ENCODE measurements around the gene GPAT2.
"Not testable (repeated sequence)": the region's sequence is repeated elsewhere in the genome, so short reads cannot be mapped to it uniquely, and the experiment has no call there.

The GPAT2 gene

DNA sequence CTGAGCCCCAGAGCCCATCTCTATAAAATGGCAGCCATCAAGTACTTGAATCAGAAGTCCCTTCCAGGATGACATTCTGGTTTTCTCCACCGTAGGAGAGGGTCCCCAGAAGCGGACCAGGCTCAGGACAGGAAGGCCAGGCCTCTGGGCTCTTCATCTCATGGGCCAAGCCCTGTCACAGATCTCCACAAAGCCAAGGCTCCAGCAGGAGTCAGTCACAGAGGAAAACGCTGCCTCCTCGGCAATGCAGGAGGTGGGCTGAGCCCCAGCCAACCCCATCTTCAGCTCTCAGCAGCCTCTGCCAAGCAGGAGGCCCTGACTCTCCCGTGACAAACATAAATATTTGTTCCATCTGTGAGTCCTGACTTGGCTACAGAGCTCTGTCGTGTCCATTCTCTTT lies 39.4 kb upstream of the GPAT2 start:
- H3F3A ChIP-seq (ENCODE audit: low read depth), result no peaks in the 10 kb centered on the region
- H3K4me2 ChIP-seq (ENCODE audit: low read depth, low read length, poor library complexity, severe bottlenecking), result no peak overlapping the region
- no peak overlapping the region for H3K9ac ChIP-seq (ENCODE audit: low read depth, low read length, poor library complexity, severe bottlenecking)
- H2AFZ ChIP-seq (ENCODE audit: low read length), result no peak overlapping the region
- no peaks in the 10 kb centered on the region for H3K27me3 ChIP-seq (ENCODE audit: insufficient read depth, low read length, poor library complexity, severe bottlenecking)
- H3K79me2 ChIP-seq (ENCODE audit: insufficient read depth, low read length), result no peaks in the 10 kb centered on the region
- H3K4me1 ChIP-seq (ENCODE audit: insufficient read depth, low read length, poor library complexity, severe bottlenecking), result no peaks in the 10 kb centered on the region
- H3K9me3 ChIP-seq (ENCODE audit: insufficient read depth, low read depth, low read length), result no peaks in the 10 kb centered on the region
- no peaks in the 10 kb centered on the region for H3K36me3 ChIP-seq (ENCODE audit: insufficient read depth, low read length)
- no peaks in the 10 kb centered on the region for H4K20me1 ChIP-seq (ENCODE audit: insufficient read depth, low read length, poor library complexity, severe bottlenecking)
- TF ChIP-seq, protein P1, sequence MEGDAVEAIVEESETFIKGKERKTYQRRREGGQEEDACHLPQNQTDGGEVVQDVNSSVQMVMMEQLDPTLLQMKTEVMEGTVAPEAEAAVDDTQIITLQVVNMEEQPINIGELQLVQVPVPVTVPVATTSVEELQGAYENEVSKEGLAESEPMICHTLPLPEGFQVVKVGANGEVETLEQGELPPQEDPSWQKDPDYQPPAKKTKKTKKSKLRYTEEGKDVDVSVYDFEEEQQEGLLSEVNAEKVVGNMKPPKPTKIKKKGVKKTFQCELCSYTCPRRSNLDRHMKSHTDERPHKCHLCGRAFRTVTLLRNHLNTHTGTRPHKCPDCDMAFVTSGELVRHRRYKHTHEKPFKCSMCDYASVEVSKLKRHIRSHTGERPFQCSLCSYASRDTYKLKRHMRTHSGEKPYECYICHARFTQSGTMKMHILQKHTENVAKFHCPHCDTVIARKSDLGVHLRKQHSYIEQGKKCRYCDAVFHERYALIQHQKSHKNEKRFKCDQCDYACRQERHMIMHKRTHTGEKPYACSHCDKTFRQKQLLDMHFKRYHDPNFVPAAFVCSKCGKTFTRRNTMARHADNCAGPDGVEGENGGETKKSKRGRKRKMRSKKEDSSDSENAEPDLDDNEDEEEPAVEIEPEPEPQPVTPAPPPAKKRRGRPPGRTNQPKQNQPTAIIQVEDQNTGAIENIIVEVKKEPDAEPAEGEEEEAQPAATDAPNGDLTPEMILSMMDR (conservative IDR thresholded peaks at IDR 0.05; ENCODE audit: low read length), result no peak
- no peak for TF ChIP-seq EZH2phosphoT487 (IDR thresholded peaks at IDR 0.05; ENCODE audit: borderline replicate concordance)
- no peaks in the 10 kb centered on the region for H3K9me2 ChIP-seq (replicated peaks; ENCODE audit: low read depth, low read length)
- H3K4me3 ChIP-seq (ENCODE audit: low read length, poor library complexity, severe bottlenecking), result no peak overlapping the region

DNA sequence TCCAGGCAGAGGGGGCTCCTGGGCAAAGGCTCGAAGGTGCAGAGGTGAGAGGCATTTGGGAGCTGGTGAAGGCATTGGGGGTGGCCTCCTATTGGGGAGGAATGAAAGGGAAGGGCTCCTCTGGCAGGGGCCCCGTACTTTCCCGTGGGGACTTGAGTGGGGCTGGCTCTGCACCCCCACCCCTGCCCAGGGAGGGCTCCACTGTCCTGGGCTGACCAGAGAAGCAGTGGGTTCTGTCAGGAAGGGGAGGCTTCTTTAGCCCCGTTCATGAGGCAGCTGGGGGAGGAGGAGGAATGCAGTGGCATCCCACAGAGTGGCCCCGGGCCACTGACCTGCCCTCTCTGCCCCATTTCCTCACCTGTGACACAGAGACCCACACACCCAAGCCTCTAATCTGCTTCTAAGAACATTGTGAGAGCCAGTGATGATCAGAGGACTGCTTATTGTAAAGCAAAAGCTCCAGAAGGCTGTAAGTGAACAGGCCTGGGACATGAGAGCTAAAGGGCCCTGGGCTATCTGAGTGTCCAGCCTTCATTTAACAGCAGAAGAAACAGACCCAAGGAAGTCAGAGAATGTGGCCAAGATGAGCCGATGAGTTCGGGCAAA lies 38.6 kb upstream of the GPAT2 start:
- Histone ChIP-seq H3K4me3 (ENCODE audit: low read length, poor library complexity, severe bottlenecking) (no peak overlapping the region), H3K4me1 (ENCODE audit: insufficient read depth, low read length, poor library complexity, severe bottlenecking) (no peaks in the 10 kb centered on the region), H3K9me3 (ENCODE audit: insufficient read depth, low read depth, low read length) (no peaks in the 10 kb centered on the region), H3K9me2 (replicated peaks; ENCODE audit: low read depth, low read length) (no peaks in the 10 kb centered on the region), H3K79me2 (ENCODE audit: insufficient read depth, low read length) (no peaks in the 10 kb centered on the region), H3K36me3 (ENCODE audit: insufficient read depth, low read length) (no peaks in the 10 kb centered on the region), H3K9ac (ENCODE audit: low read depth, low read length, poor library complexity, severe bottlenecking) (no peak overlapping the region), H4K20me1 (ENCODE audit: insufficient read depth, low read length, poor library complexity, severe bottlenecking) (no peaks in the 10 kb centered on the region), H2AFZ (ENCODE audit: low read length) (no peak overlapping the region), H3K4me2 (ENCODE audit: low read depth, low read length, poor library complexity, severe bottlenecking) (no peak overlapping the region), H3F3A (ENCODE audit: low read depth) (no peaks in the 10 kb centered on the region), H3K27me3 (ENCODE audit: insufficient read depth, low read length, poor library complexity, severe bottlenecking) (no peaks in the 10 kb centered on the region)
- no peak for TF ChIP-seq EZH2phosphoT487 (IDR thresholded peaks at IDR 0.05; ENCODE audit: borderline replicate concordance)
- TF ChIP-seq, protein P1 (conservative IDR thresholded peaks at IDR 0.05; ENCODE audit: low read length), result no peak

DNA sequence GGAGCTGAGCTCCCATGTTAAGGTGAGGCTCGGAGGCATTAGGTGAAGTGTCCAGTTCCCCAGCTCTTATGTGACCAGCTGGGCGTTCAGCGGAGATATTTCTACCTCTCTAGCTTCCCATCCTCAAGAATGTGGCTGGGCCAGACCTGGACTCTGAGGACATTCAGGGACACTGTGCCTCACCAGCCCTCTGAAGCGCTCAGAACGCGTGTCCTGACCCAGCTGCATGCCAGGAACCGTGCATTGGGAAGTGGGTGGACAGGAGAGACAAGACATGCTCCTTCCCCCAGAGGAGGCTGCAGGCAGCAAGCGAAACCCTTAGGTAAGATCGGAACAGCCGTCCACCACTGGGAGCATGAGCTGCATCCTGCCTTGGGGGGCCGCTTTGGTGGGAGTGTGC lies 38.0 kb upstream of the GPAT2 start:
- Histone ChIP-seq H3K27me3 (ENCODE audit: insufficient read depth, low read length, poor library complexity, severe bottlenecking) (no peaks in the 10 kb centered on the region), H3K4me3 (ENCODE audit: low read length, poor library complexity, severe bottlenecking) (no peak overlapping the region), H3K9me3 (ENCODE audit: insufficient read depth, low read depth, low read length) (no peaks in the 10 kb centered on the region), H3K9me2 (replicated peaks; ENCODE audit: low read depth, low read length) (no peaks in the 10 kb centered on the region), H3K4me1 (ENCODE audit: insufficient read depth, low read length, poor library complexity, severe bottlenecking) (no peaks in the 10 kb centered on the region), H3K79me2 (ENCODE audit: insufficient read depth, low read length) (no peaks in the 10 kb centered on the region), H3K36me3 (ENCODE audit: insufficient read depth, low read length) (no peaks in the 10 kb centered on the region), H3F3A (ENCODE audit: low read depth) (no peaks in the 10 kb centered on the region), H3K4me2 (ENCODE audit: low read depth, low read length, poor library complexity, severe bottlenecking) (no peak overlapping the region), H2AFZ (ENCODE audit: low read length) (no peak overlapping the region), H4K20me1 (ENCODE audit: insufficient read depth, low read length, poor library complexity, severe bottlenecking) (no peaks in the 10 kb centered on the region), H3K9ac (ENCODE audit: low read depth, low read length, poor library complexity, severe bottlenecking) (no peak overlapping the region)
- TF ChIP-seq, protein P1 (conservative IDR thresholded peaks at IDR 0.05; ENCODE audit: low read length), result no peak
- no peak for TF ChIP-seq EZH2phosphoT487 (IDR thresholded peaks at IDR 0.05; ENCODE audit: borderline replicate concordance)

DNA sequence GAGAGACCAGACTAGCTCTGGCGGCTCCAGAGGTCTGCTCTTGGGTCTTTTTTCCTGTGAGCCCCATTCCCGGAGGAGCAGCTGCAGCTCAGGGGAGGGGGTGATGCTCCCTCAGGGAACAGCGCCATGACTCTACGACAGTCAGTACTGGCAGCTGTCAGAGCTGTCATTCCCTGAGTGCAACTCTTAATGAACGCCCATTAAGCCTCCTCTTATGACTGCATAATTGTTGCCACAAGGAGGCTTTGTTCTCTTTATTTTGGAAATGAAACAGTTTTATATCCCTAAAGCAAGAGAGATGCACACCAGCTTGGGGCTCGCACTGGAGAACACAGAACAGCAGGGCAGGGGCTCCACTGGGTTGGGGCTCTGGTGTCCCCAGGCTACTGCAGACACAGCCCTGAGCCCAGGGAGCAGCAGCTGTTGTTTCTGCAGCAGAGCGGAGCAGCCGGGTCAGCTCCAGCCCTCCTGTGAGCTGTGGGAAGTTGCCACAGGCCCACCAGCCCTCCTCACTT lies 37.3 kb upstream of the GPAT2 start:
- not testable (repeated sequence) for H3K9me2 ChIP-seq (replicated peaks; ENCODE audit: low read depth, low read length); H3K4me3 ChIP-seq (ENCODE audit: low read length, poor library complexity, severe bottlenecking); H2AFZ ChIP-seq (ENCODE audit: low read length); H3K9ac ChIP-seq (ENCODE audit: low read depth, low read length, poor library complexity, severe bottlenecking); H3F3A ChIP-seq (ENCODE audit: low read depth); H3K4me1 ChIP-seq (ENCODE audit: insufficient read depth, low read length, poor library complexity, severe bottlenecking); H3K27me3 ChIP-seq (ENCODE audit: insufficient read depth, low read length, poor library complexity, severe bottlenecking); H3K36me3 ChIP-seq (ENCODE audit: insufficient read depth, low read length); H3K4me2 ChIP-seq (ENCODE audit: low read depth, low read length, poor library complexity, severe bottlenecking); H3K9me3 ChIP-seq (ENCODE audit: insufficient read depth, low read depth, low read length); H4K20me1 ChIP-seq (ENCODE audit: insufficient read depth, low read length, poor library complexity, severe bottlenecking); H3K79me2 ChIP-seq (ENCODE audit: insufficient read depth, low read length)

DNA sequence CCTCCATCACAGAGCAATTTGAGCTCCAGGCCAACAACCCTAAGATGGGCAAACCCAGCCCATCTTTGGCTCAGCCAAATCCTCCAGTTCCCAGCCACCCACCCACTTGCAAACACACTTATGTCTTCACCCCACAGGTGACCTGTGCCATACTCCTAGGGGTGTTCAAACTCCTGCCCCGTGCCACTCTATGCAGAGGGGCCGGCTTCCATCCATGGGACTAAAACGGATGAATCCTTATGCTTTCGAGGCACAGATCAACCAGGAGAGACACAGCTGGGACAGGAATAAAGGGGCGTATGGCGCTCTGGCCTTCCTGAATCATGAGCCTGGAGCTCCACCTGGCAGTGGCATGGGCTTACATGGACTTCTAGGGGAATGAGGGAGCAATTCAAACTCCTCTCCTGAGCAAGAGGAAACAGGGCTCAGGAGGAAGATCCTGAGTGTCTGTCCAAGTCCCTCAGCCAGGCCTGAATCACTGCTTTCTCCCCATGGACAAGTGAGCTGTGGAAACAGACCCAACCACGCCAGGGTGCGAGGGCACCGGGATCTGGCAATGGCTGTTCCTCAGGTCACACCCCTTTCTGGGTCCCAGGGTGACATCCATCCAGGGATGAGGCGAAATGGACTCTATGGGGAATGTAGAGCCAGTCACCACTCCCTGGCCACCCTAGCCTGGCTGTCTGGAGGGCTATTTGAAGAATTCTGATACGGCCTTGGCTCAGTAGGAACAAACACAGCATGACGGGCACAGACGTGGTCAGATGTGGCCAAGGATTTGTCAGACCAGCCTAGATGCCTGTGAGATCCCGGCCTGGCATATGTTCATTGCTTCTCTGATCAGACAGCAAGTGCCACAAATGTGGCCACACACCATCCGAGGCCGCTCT lies 36.6 kb upstream of the GPAT2 start:
- H4K20me1 ChIP-seq (ENCODE audit: insufficient read depth, low read length, poor library complexity, severe bottlenecking); H3K4me2 ChIP-seq (ENCODE audit: low read depth, low read length, poor library complexity, severe bottlenecking); H3K4me3 ChIP-seq (ENCODE audit: low read length, poor library complexity, severe bottlenecking); H3K9me3 ChIP-seq (ENCODE audit: insufficient read depth, low read depth, low read length); H3K27me3 ChIP-seq (ENCODE audit: insufficient read depth, low read length, poor library complexity, severe bottlenecking); H2AFZ ChIP-seq (ENCODE audit: low read length); H3K9me2 ChIP-seq (replicated peaks; ENCODE audit: low read depth, low read length); H3K36me3 ChIP-seq (ENCODE audit: insufficient read depth, low read length); H3F3A ChIP-seq (ENCODE audit: low read depth); H3K4me1 ChIP-seq (ENCODE audit: insufficient read depth, low read length, poor library complexity, severe bottlenecking); H3K9ac ChIP-seq (ENCODE audit: low read depth, low read length, poor library complexity, severe bottlenecking); H3K79me2 ChIP-seq (ENCODE audit: insufficient read depth, low read length): not testable (repeated sequence)
